ENCODE results near the gene LELP1. TPM values are rescaled to one million over a fixed set of nuclear protein-coding genes. Genes with fewer than 3 reads are reported as not detected.

The LELP1 gene
- total and polyA plus RNA-seq, 2 of the 8 experiments (the other 6 are each of a cell fraction or from before 2014, with no cell fraction given) = not detected

GRCh38 chr1:153178922-153179321, 24.3 kb upstream of the LELP1 start:
- no peak overlapping the region for H3K27ac ChIP-seq (ENCODE audit: low read depth, low read length)
- no peak overlapping the region for H3K23ac ChIP-seq (ENCODE audit: insufficient read length)
- H3K79me1 ChIP-seq (ENCODE audit: low read depth, low read length) = no peaks in the 10 kb centered on the region
- H3K9ac ChIP-seq (replicated peaks in 1 of 4; ENCODE audit: extremely low read depth in 1 of 4, low read depth in 3 of 4, low read length in 3 of 4) = no peak overlapping the region
- no peak overlapping the region for H2BK20ac ChIP-seq (ENCODE audit: low read length)
- no peaks in the 10 kb centered on the region for H3K4me1 ChIP-seq (replicated peaks in 1 of 4; ENCODE audit: control insufficient read depth in 3 of 4, insufficient read depth in 4 of 4, low read length in 3 of 4)
- no peaks in the 10 kb centered on the region; a peak in 1 of 4 replicates for H3K9me3 ChIP-seq (ENCODE audit: insufficient read depth in 2 of 2, low read depth in 1 of 2, low read length in 1 of 2)
- H3K27me3 ChIP-seq (replicated peaks in 1 of 4; ENCODE audit: control insufficient read depth in 3 of 4, extremely low read depth in 1 of 4, insufficient read depth in 3 of 4, low read length in 3 of 4) = no peaks in the 10 kb centered on the region
- DNase-seq (ENCODE audit: low read depth in 1 of 2, low spot score in 2 of 2) (no peak), FAIRE-seq (no peak)
- no peak overlapping the region for H2BK120ac ChIP-seq (replicated peaks; ENCODE audit: low read depth, low read length)
- H4K8ac ChIP-seq (ENCODE audit: extremely low read depth, insufficient read depth, low read length) = no peak overlapping the region
- H2BK12ac ChIP-seq (ENCODE audit: low read depth, low read length) = no peak overlapping the region
- H3K4me2 ChIP-seq (ENCODE audit: insufficient read depth in 1 of 2, low read depth in 2 of 2, low read length in 2 of 2) = no peak overlapping the region
- H2BK5ac ChIP-seq (ENCODE audit: low read depth, low read length) = no peak overlapping the region
- H3K4me3 ChIP-seq (ENCODE audit: extremely low read depth in 1 of 4, insufficient read depth in 2 of 4, low read depth in 3 of 4, low read length in 4 of 4) = no peak overlapping the region
- H3K56ac ChIP-seq (replicated peaks; ENCODE audit: insufficient read length, low read depth, low read length) = no peak overlapping the region
- no peaks in the 10 kb centered on the region for H3K36me3 ChIP-seq (ENCODE audit: control insufficient read depth in 2 of 4, insufficient read depth in 4 of 4, low read length in 3 of 4)
- no peak overlapping the region for H2AK5ac ChIP-seq (ENCODE audit: low read depth, low read length)
- no peak overlapping the region for H4K91ac ChIP-seq (replicated peaks; ENCODE audit: insufficient read length, low read length)
- no peaks in the 10 kb centered on the region for H3K79me2 ChIP-seq (ENCODE audit: control insufficient read depth in 1 of 2, insufficient read depth in 2 of 2, low read length in 2 of 2)
- H3K23me2 ChIP-seq (ENCODE audit: low read depth, low read length) = no peaks in the 10 kb centered on the region
- no peak overlapping the region for H3K14ac ChIP-seq (ENCODE audit: insufficient read length)
- H4K20me1 ChIP-seq (replicated peaks in 1 of 2; ENCODE audit: control insufficient read depth in 1 of 2, insufficient read depth in 2 of 2, low read length in 2 of 2) = no peaks in the 10 kb centered on the region
- H4K5ac ChIP-seq (ENCODE audit: insufficient read length, low read depth, low read length) = no peak overlapping the region
- CTCF ChIA-PET (ENCODE audit: partially characterized antibody) = interaction anchor here (0.5 to 3.3 kb wide), 3 partner anchors 14 to 354 kb away, joined by 3 to 10 read pairs (median 4); no protein-coding TSS in a partner anchor
- no peak overlapping the region for H3K4ac ChIP-seq (replicated peaks; ENCODE audit: insufficient read length, low read depth, low read length)
- no peak overlapping the region for H2AFZ ChIP-seq (ENCODE audit: low read length)
- H3K18ac ChIP-seq (ENCODE audit: extremely low read depth, low read length) = no peak overlapping the region
- POLR2A ChIA-PET (ENCODE audit: partially characterized antibody) = no interaction called here
- H2BK15ac ChIP-seq (ENCODE audit: low read length) = no peak overlapping the region
- no peak for TF ChIP-seq SIN3A (conservative IDR thresholded peaks at IDR 0.05 in 1 of 2, IDR thresholded peaks at IDR 0.05 in 1 of 2; ENCODE audit: low read depth in 1 of 2, low read length in 2 of 2)

Measured in H1 (cell line).